ENCODE results near the gene PRKAR2B.

Gene PRKAR2B

GRCh38 chr7:107196834-107197610 lies 152.5 kb downstream of the PRKAR2B start:
- DNase-seq, result no peak

- DNase-seq, result peak; percentile 26
Observed at GRCh38 chr7:107201795-107202450, 157.4 kb downstream of the PRKAR2B start.

- no peak for DNase-seq
Observed at GRCh38 chr7:107203607-107204006, 159.1 kb downstream of the PRKAR2B start.

GRCh38 chr7:107206136-107206535 lies 161.6 kb downstream of the PRKAR2B start:
- no peak for DNase-seq

GRCh38 chr7:107206706-107207105 lies 162.2 kb downstream of the PRKAR2B start:
- no peak for DNase-seq

GRCh38 chr7:107207459-107207858 lies 163.0 kb downstream of the PRKAR2B start:
- DNase-seq, result no peak

GRCh38 chr7:107208024-107208521 lies 163.6 kb downstream of the PRKAR2B start:
- no peak for DNase-seq

GRCh38 chr7:107208563-107208962 lies 164.1 kb downstream of the PRKAR2B start:
- no peak for DNase-seq

- DNase-seq, result no peak
Observed at GRCh38 chr7:107209565-107209964, 165.1 kb downstream of the PRKAR2B start.

GRCh38 chr7:107210400-107210799 lies 165.9 kb downstream of the PRKAR2B start:
- no peak for DNase-seq

Measured in midbrain (tissue), 1 donor.